Astrocyte (in vitro differentiated cells and primary cell): Measurements from ENCODE around the gene ECT2. TPM values are rescaled to one million over a fixed set of nuclear protein-coding genes. Genes with fewer than 3 reads are reported as not detected.

Source experiments
- DNase-seq: peaks from one replicate; pipeline ENCODE4 v3.0.0-alpha.2; 2010; ENCODE audit warnings: low read depth
- FAIRE-seq: peaks from 2 replicates; lab custom pipeline; 2011; peaks lifted over from hg19 to GRCh38; lab: Jason Lieb, UNC
- H2AFZ ChIP-seq: 2 replicates; pipeline ENCODE4 v1.6.0; 2012; ENCODE audit warnings: low read depth, low read length, inconsistent platforms
- H3K27ac ChIP-seq: 2 replicates; pipeline ENCODE4 v1.5.1; 2011; ENCODE audit warnings: low read depth, low read length, inconsistent platforms
- H3K27me3 ChIP-seq: 2 replicates; pipeline ENCODE4 v1.6.0; 2011; ENCODE audit warnings: low read length, inconsistent platforms; ENCODE audit not compliant: insufficient read depth
- H3K36me3 ChIP-seq: 2 replicates; pipeline ENCODE4 v1.5.1; 2011; ENCODE audit warnings: low read length, inconsistent platforms; ENCODE audit not compliant: insufficient read depth
- H3K4me1 ChIP-seq: 2 replicates; pipeline ENCODE4 v1.5.1; 2011; ENCODE audit warnings: low read length, inconsistent platforms; ENCODE audit not compliant: insufficient read depth
- H3K4me2 ChIP-seq: 2 replicates; pipeline ENCODE4 v1.6.0; 2012; ENCODE audit warnings: low read length, inconsistent platforms
- H3K4me3 ChIP-seq: 2 replicates; pipeline ENCODE4 v1.5.1; 2011; ENCODE audit warnings: low read depth, mild to moderate bottlenecking, low read length, inconsistent platforms; ENCODE audit not compliant: insufficient read depth
- H3K79me2 ChIP-seq: 2 replicates; pipeline ENCODE4 v1.6.0; 2012; ENCODE audit warnings: mild to moderate bottlenecking, low read length, inconsistent platforms; ENCODE audit not compliant: insufficient read depth
- H3K9ac ChIP-seq: 2 replicates; pipeline ENCODE4 v1.6.0; 2012; ENCODE audit warnings: mild to moderate bottlenecking, low read length, inconsistent platforms
- H3K9me3 ChIP-seq: 2 replicates; pipeline ENCODE4 v1.5.1; 2012; ENCODE audit warnings: low read depth, mild to moderate bottlenecking, low read length, inconsistent platforms; ENCODE audit not compliant: insufficient read depth
- H4K20me1 ChIP-seq: 2 replicates; pipeline ENCODE4 v1.6.0; 2012; ENCODE audit warnings: low read length, inconsistent platforms; ENCODE audit not compliant: insufficient read depth
- H3K27ac Mint-ChIP-seq: one replicate; pipeline ENCODE4 v1.8.0; 2021; ENCODE audit warnings: mild to moderate bottlenecking, mixed read lengths; ENCODE audit not compliant: unreplicated experiment
- H3K27me3 Mint-ChIP-seq: one replicate; pipeline ENCODE4 v1.8.0; 2021; ENCODE audit warnings: low read depth, mixed read lengths; ENCODE audit not compliant: unreplicated experiment
- H3K36me3 Mint-ChIP-seq: one replicate; pipeline ENCODE4 v1.8.0; 2021; ENCODE audit warnings: low read depth, mixed read lengths; ENCODE audit not compliant: unreplicated experiment
- H3K4me1 Mint-ChIP-seq: one replicate; pipeline ENCODE4 v1.8.0; 2021; ENCODE audit warnings: low read depth, mixed read lengths; ENCODE audit not compliant: unreplicated experiment
- H3K4me3 Mint-ChIP-seq: one replicate; pipeline ENCODE4 v1.8.0; 2021; ENCODE audit warnings: mild to moderate bottlenecking, moderate library complexity, mixed read lengths; ENCODE audit not compliant: unreplicated experiment
- H3K9me3 Mint-ChIP-seq: one replicate; pipeline ENCODE4 v1.8.0; 2021; ENCODE audit warnings: mild to moderate bottlenecking, mixed read lengths; ENCODE audit not compliant: unreplicated experiment
- EZH2 ChIP-seq: IDR thresholded peaks from 2 replicates; pipeline ENCODE4 v1.6.1; 2012; ENCODE audit warnings: mild to moderate bottlenecking, low read length, inconsistent platforms; ENCODE audit not compliant: insufficient read depth
- total RNA-seq: library from RNA; stranded (reverse); gene quantifications from 2 replicates; pipeline ENCODE4 v1.2.1, GENCODE V29; 2021
- TF ChIP-seq, protein P1 (sequence below): IDR thresholded peaks from 2 replicates; pipeline ENCODE4 v1.5.1; 2011; ENCODE audit warnings: low read depth, mild to moderate bottlenecking, inconsistent platforms, low read length, moderate library complexity; ENCODE audit not compliant: insufficient read depth

The ECT2 gene
- total RNA-seq, 1 donor from 2014 or later: 16.4 TPM

GRCh38 chr3:172808969-172809546 lies 58.5 kb downstream of the ECT2 start:
- Mint-ChIP-seq H3K4me3 (no peak overlapping the region), H3K9me3 (no peaks in the 10 kb centered on the region), H3K27me3 (no peaks in the 10 kb centered on the region), H3K36me3 (no peaks in the 10 kb centered on the region), H3K4me1 (no peaks in the 10 kb centered on the region), H3K27ac (no peak overlapping the region)
- Histone ChIP-seq H3K4me2 (no peak overlapping the region), H2AFZ (no peak overlapping the region), H4K20me1 (no peaks in the 10 kb centered on the region), H3K9me3 (no peaks in the 10 kb centered on the region), H3K79me2 (no peaks in the 10 kb centered on the region), H3K4me1 (no peaks in the 10 kb centered on the region), H3K4me3 (no peak overlapping the region), H3K27me3 (no peaks in the 10 kb centered on the region), H3K36me3 (peaks cover 17% of the 10 kb centered on the region), H3K27ac (no peak overlapping the region), H3K9ac (no peak overlapping the region)
- TF ChIP-seq EZH2: no peak
- TF ChIP-seq, protein P1, sequence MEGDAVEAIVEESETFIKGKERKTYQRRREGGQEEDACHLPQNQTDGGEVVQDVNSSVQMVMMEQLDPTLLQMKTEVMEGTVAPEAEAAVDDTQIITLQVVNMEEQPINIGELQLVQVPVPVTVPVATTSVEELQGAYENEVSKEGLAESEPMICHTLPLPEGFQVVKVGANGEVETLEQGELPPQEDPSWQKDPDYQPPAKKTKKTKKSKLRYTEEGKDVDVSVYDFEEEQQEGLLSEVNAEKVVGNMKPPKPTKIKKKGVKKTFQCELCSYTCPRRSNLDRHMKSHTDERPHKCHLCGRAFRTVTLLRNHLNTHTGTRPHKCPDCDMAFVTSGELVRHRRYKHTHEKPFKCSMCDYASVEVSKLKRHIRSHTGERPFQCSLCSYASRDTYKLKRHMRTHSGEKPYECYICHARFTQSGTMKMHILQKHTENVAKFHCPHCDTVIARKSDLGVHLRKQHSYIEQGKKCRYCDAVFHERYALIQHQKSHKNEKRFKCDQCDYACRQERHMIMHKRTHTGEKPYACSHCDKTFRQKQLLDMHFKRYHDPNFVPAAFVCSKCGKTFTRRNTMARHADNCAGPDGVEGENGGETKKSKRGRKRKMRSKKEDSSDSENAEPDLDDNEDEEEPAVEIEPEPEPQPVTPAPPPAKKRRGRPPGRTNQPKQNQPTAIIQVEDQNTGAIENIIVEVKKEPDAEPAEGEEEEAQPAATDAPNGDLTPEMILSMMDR: peak; percentile 29
- DNase-seq (peak; percentile 35), FAIRE-seq (no peak)

GRCh38 chr3:172811099-172811498 lies 60.6 kb downstream of the ECT2 start:
- FAIRE-seq: no peak

DNA sequence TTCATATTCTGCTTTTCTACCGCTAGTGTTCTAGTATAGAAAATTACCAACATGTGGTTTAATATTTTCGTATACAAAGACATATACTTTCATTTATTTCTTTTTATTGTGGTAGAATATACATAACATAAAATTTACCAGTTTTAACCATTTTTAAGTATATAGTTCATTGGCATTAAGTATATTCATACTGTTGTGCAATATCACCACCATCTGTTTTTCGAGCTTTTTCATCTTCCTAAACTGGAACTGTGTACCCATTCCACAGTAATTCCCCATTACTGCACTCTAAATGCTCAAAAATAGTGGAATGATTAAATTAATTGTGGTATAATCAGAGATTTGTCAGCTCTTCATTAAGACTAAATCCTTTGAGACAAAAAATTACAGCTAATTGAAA lies 62.9 kb downstream of the ECT2 start:
- no peaks in the 10 kb centered on the region for H3K9me3 Mint-ChIP-seq
- H3K36me3 ChIP-seq: peaks cover 3% of the 10 kb centered on the region

More at GRCh38 chr3:172811099-172811498, 60.6 kb downstream of the ECT2 start:
- Mint-ChIP-seq H3K27me3 (no peaks in the 10 kb centered on the region), H3K27ac (no peak overlapping the region), H3K36me3 (no peaks in the 10 kb centered on the region), H3K9me3 (no peaks in the 10 kb centered on the region), H3K4me3 (no peak overlapping the region), H3K4me1 (peaks cover 3% of the 10 kb centered on the region)
- H4K20me1 ChIP-seq: no peaks in the 10 kb centered on the region
- H3K4me3 ChIP-seq: no peak overlapping the region
- H3K9me3 ChIP-seq: no peaks in the 10 kb centered on the region
- H3K27ac ChIP-seq: no peak overlapping the region
- TF ChIP-seq, protein P1: no peak
- no peak for TF ChIP-seq EZH2
- H3K36me3 ChIP-seq: peaks cover 12% of the 10 kb centered on the region
- H3K27me3 ChIP-seq: no peaks in the 10 kb centered on the region
- H2AFZ ChIP-seq: no peak overlapping the region
- no peaks in the 10 kb centered on the region for H3K79me2 ChIP-seq
- DNase-seq: no peak
- H3K9ac ChIP-seq: no peak overlapping the region
- no peak overlapping the region for H3K4me2 ChIP-seq
- H3K4me1 ChIP-seq: no peaks in the 10 kb centered on the region

More for the DNA sequence above, 62.9 kb downstream of the ECT2 start:
- Histone ChIP-seq H3K79me2 (no peaks in the 10 kb centered on the region), H3K4me2 (no peak overlapping the region), H3K27me3 (no peaks in the 10 kb centered on the region), H3K9me3 (no peaks in the 10 kb centered on the region), H4K20me1 (no peaks in the 10 kb centered on the region), H3K4me3 (no peak overlapping the region), H3K9ac (no peak overlapping the region), H3K27ac (no peak overlapping the region), H2AFZ (no peak overlapping the region), H3K4me1 (no peaks in the 10 kb centered on the region)
- Mint-ChIP-seq H3K27ac (no peak overlapping the region), H3K4me1 (peaks cover 3% of the 10 kb centered on the region), H3K36me3 (no peaks in the 10 kb centered on the region), H3K4me3 (no peak overlapping the region), H3K27me3 (no peaks in the 10 kb centered on the region)
- DNase-seq (no peak), FAIRE-seq (no peak)
- TF ChIP-seq EZH2: no peak
- TF ChIP-seq, protein P1: no peak
